Prostate gland (tissue), 2 donors: ENCODE measurements around the gene MLANA. TPM values are rescaled to one million over a fixed set of nuclear protein-coding genes. Genes with fewer than 3 reads are reported as not detected.
A peak's percentile ranks its signal among the peaks of the same experiment; 100 is the strongest.

Experiments
- DNase-seq: peaks from one replicate; pipeline ENCODE4 v3.0.0-alpha.2; 2019; ENCODE audit warnings: low spot score
- H3K27ac ChIP-seq, 2 donors: fragments of 200-600 bp; sonication (generic); 2 replicates each; pipeline ENCODE4 v1.5.1; 2017 to 2019
- H3K27me3 ChIP-seq: fragments of 200-600 bp; sonication (generic); replicated peaks from 2 replicates; pipeline ENCODE4 v1.5.1; 2019; ENCODE audit not compliant: insufficient read depth
- H3K36me3 ChIP-seq, 2 donors: fragments of 200-600 bp; sonication (generic); 1 replicate in 1 of 2; 2 replicates in 1 of 2; pipeline versions ENCODE4 v1.5.1 to v1.8.1; 2017 to 2019
- H3K4me1 ChIP-seq: fragments of 200-600 bp; sonication (generic); replicated peaks from 2 replicates; pipeline ENCODE4 v1.5.1; 2019
- H3K4me3 ChIP-seq, 2 donors: fragments of 200-600 bp; sonication (generic); 2 replicates each; pipeline ENCODE4 v1.5.1; 2017 to 2019
- H3K9me3 ChIP-seq: fragments of 200-600 bp; sonication (generic); 2 replicates; pipeline ENCODE4 v1.5.1; 2017
- CTCF ChIP-seq, 4 experiments: fragments of 200-600 bp in 2 of 4; fragments of 450-650 bp in 2 of 4; sonication (generic) in 2 of 4; IDR thresholded peaks; 1 replicate in 3 of 4; 2 replicates in 1 of 4; pipeline ENCODE4 v1.5.1; 2016 to 2019; ENCODE audit warnings: antibody characterized with exemption in 4 of 4, mild to moderate bottlenecking in 2 of 4, moderate library complexity in 2 of 4
- POLR2A ChIP-seq: fragments of 450-650 bp; IDR thresholded peaks from one replicate; pipeline ENCODE4 v1.6.1; 2016; ENCODE audit warnings: antibody characterized with exemption, mild to moderate bottlenecking
- POLR2AphosphoS5 ChIP-seq: sonication (generic); formaldehyde crosslinking; IDR thresholded peaks from one replicate; pipeline ENCODE4 v1.6.1; 2017; ENCODE audit warnings: antibody characterized with exemption
- WGBS: methylation state at CpG from one replicate; pipeline ENCODE4 v1.1.5; 2018; 5-methylcytosine and 5-hydroxymethylcytosine counted together
- intact Hi-C: fragments of 100-400 bp; cut with DNase I; formaldehyde crosslinking; loops from one replicate; pipeline ENCODE4 v1.14.2; 2022
- total RNA-seq, 2 donors: library from RNA; depleted of rRNA; stranded (reverse); fragments of >200 nt; gene quantifications; one replicate each; pipeline ENCODE4 v1.1.0, GENCODE V29; 2016

Gene MLANA
- total RNA-seq: not detected

GRCh38 chr9:5890641-5891040, at the start of gene MLANA:
Gene MLANA, plus strand, starts transcription at chr9:5890889. Its CDS starts 1,586 bp downstream, at chr9:5892475.
- Histone ChIP-seq H3K36me3 (no peaks in the 10 kb centered on the region), H3K4me1 (no peaks in the 10 kb centered on the region), H3K27me3 (no peaks in the 10 kb centered on the region), H3K9me3 (no peaks in the 10 kb centered on the region), H3K4me3 (no peak within 1 kb of the TSS), H3K27ac (no peak within 1 kb of the TSS)
- TF ChIP-seq CTCF (IDR thresholded peaks at IDR 0.05): no peak
- TF ChIP-seq POLR2A: no peak
- no peak for TF ChIP-seq POLR2AphosphoS5
- intact Hi-C loops: no loop called here
- WGBS: 94% methylated on average over 9 of the region's 9 CpGs
- no peak for DNase-seq

GRCh38 chr9:5841771-5842573, 48.7 kb upstream of the MLANA start:
- H3K9me3 ChIP-seq: no peaks in the 10 kb centered on the region
- H3K4me3 ChIP-seq: no peak overlapping the region
- H3K27me3 ChIP-seq: no peaks in the 10 kb centered on the region
- WGBS: 82% methylated on average over 12 of the region's 12 CpGs
- H3K4me1 ChIP-seq: no peaks in the 10 kb centered on the region
- no peak for TF ChIP-seq CTCF (IDR thresholded peaks at IDR 0.05)
- no peak for TF ChIP-seq POLR2AphosphoS5
- TF ChIP-seq POLR2A: no peak
- intact Hi-C loops: no loop called here
- DNase-seq: no peak
- H3K27ac ChIP-seq: no peak overlapping the region
- no peaks in the 10 kb centered on the region for H3K36me3 ChIP-seq

GRCh38 chr9:5842929-5843793, 47.5 kb upstream of the MLANA start:
- no peak for DNase-seq
- peak overlapping the region; percentile 48 to 49 for H3K27ac ChIP-seq
- H3K9me3 ChIP-seq: no peaks in the 10 kb centered on the region
- no peaks in the 10 kb centered on the region for H3K27me3 ChIP-seq
- H3K4me3 ChIP-seq: no peak overlapping the region
- TF ChIP-seq CTCF (IDR thresholded peaks at IDR 0.05) (no peak), POLR2AphosphoS5 (no peak), POLR2A (no peak)
- intact Hi-C loops: no loop called here
- 10% methylated on average over 5 of the region's 5 CpGs for WGBS
- no peaks in the 10 kb centered on the region for H3K4me1 ChIP-seq
- H3K36me3 ChIP-seq: no peaks in the 10 kb centered on the region

GRCh38 chr9:5843794-5844471, 46.8 kb upstream of the MLANA start:
- H3K4me1 ChIP-seq: no peaks in the 10 kb centered on the region
- H3K4me3 ChIP-seq: no peak overlapping the region
- H3K27ac ChIP-seq: peak overlapping the region; percentile 48 to 49
- no peaks in the 10 kb centered on the region for H3K9me3 ChIP-seq
- WGBS: 11% methylated on average over 8 of the region's 8 CpGs
- intact Hi-C loops: no loop called here
- peak; percentile 27 for DNase-seq
- TF ChIP-seq POLR2A (no peak), CTCF (IDR thresholded peaks at IDR 0.05) (peak in 1 of 4 experiments; percentile 12), POLR2AphosphoS5 (peak; percentile 44)
- H3K27me3 ChIP-seq: no peaks in the 10 kb centered on the region
- no peaks in the 10 kb centered on the region for H3K36me3 ChIP-seq
